Gastroesophageal sphincter (tissue), 4 donors: ENCODE data around the gene SEC14L5. TPM values are rescaled to one million over a fixed set of nuclear protein-coding genes. Genes with fewer than 3 reads are reported as not detected.

Experiments
- ATAC-seq: fragments of 150-250 bp; one replicate; pipeline ENCODE4 v1.9.1; 2016; ENCODE audit warnings: mild to moderate bottlenecking, moderate library complexity
- H3K27ac ChIP-seq, 4 donors: fragments of 200-600 bp; sonication (generic) in 3 of 4; 1 replicate in 3 of 4; 2 replicates in 1 of 4; pipeline ENCODE4 v1.5.1; 2016 to 2019
- H3K27me3 ChIP-seq: fragments of 200-600 bp; sonication (generic); one replicate; pipeline ENCODE4 v1.5.1; 2019
- H3K36me3 ChIP-seq, 2 donors: fragments of 200-600 bp; sonication (generic); one replicate each; pipeline ENCODE4 v1.5.1; 2019; ENCODE audit warnings: control low read depth in 1 of 2
- H3K4me1 ChIP-seq, 3 donors: fragments of 200-600 bp; sonication (generic); 1 replicate in 2 of 3; 2 replicates in 1 of 3; pipeline ENCODE4 v1.5.1; 2016 to 2019; ENCODE audit warnings: control low read depth in 2 of 3
- H3K4me3 ChIP-seq, 2 donors: fragments of 200-600 bp; sonication (generic); one replicate each; pipeline ENCODE4 v1.5.1; 2019; ENCODE audit warnings: mild to moderate bottlenecking in 1 of 2, moderate library complexity in 1 of 2
- H3K9me3 ChIP-seq, 3 donors: fragments of 200-600 bp; sonication (generic); one replicate each; pipeline ENCODE4 v1.5.1; 2017 to 2019; ENCODE audit warnings: control low read depth in 2 of 3
- EP300 ChIP-seq: sonication (generic); formaldehyde crosslinking; IDR thresholded peaks from one replicate; pipeline ENCODE4 v1.6.1; 2017; ENCODE audit warnings: antibody characterized with exemption, mild to moderate bottlenecking
- POLR2A ChIP-seq, 2 donors: fragments of 450-650 bp; IDR thresholded peaks; one replicate each; pipeline ENCODE4 v1.6.1; 2017; ENCODE audit warnings: antibody characterized with exemption in 2 of 2, mild to moderate bottlenecking in 2 of 2, moderate library complexity in 1 of 2
- POLR2AphosphoS5 ChIP-seq: sonication (generic); formaldehyde crosslinking; IDR thresholded peaks from one replicate; pipeline ENCODE4 v1.6.1; 2017; ENCODE audit warnings: antibody characterized with exemption
- WGBS, 2 donors: methylation state at CpG; one replicate each; pipeline ENCODE4 v1.1.5; 2018; ENCODE audit warnings: low coverage in 1 of 2; 5-methylcytosine and 5-hydroxymethylcytosine counted together
- total RNA-seq, 4 donors: library from RNA; depleted of rRNA; stranded (reverse); fragments of >200 nt; gene quantifications; one replicate each; pipeline ENCODE4 v1.1.0, GENCODE V29; 2016
- TF ChIP-seq, protein P1 (sequence below), 4 experiments: fragments of 200-600 bp in 2 of 4; fragments of 450-650 bp in 2 of 4; sonication (generic) in 1 of 4; IDR thresholded peaks; one replicate each; pipeline ENCODE4 v1.5.1; 2017 to 2019; ENCODE audit warnings: antibody characterized with exemption in 4 of 4, mild to moderate bottlenecking in 2 of 4, moderate library complexity in 2 of 4

SEC14L5 gene
- total RNA-seq, 4 donors from 2014 or later: 0.16 to 1.3 (median 0.75) TPM

DNA sequence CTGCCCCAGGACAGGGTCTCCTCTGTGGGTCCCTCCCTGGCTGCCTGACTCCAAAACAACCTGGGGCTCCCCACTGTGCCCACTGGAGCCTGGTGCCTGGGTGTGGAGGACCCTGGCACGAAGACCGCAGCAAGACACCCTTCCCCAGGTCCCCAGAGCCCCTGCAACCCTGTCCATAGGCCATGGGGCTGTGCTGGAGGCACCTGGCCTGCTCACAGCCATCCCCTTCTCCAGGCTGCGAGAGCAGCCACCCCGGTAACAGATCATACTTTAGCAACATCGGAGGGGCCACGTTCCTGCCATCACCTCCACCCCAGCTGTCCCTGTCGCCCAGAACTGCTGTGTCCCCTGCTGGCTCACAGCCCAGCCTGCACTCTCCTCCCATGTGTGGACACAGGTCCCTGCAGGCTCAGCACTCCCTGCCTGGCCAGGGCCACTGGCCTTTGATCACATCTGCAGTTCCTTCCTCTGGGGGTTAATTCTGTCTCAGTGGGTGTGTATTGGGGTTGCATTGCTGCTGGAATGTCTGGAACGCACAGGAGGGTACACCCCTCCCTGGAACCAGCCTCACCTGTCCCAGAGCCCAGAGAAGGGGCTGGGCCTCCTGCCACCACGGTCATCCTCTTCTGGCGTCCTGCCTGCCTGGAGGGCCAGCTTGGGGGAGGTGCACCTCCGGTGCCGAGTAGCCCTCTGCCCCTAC is 33.4 kb upstream of the SEC14L5 start:
- TF ChIP-seq, protein P1, sequence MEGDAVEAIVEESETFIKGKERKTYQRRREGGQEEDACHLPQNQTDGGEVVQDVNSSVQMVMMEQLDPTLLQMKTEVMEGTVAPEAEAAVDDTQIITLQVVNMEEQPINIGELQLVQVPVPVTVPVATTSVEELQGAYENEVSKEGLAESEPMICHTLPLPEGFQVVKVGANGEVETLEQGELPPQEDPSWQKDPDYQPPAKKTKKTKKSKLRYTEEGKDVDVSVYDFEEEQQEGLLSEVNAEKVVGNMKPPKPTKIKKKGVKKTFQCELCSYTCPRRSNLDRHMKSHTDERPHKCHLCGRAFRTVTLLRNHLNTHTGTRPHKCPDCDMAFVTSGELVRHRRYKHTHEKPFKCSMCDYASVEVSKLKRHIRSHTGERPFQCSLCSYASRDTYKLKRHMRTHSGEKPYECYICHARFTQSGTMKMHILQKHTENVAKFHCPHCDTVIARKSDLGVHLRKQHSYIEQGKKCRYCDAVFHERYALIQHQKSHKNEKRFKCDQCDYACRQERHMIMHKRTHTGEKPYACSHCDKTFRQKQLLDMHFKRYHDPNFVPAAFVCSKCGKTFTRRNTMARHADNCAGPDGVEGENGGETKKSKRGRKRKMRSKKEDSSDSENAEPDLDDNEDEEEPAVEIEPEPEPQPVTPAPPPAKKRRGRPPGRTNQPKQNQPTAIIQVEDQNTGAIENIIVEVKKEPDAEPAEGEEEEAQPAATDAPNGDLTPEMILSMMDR (IDR thresholded peaks at IDR 0.05): no peak
- TF ChIP-seq POLR2A (IDR thresholded peaks at IDR 0.05): no peak
- no peak for TF ChIP-seq EP300
- no peak for TF ChIP-seq POLR2AphosphoS5
- Histone ChIP-seq H3K36me3 (no peaks in the 10 kb centered on the region), H3K27ac (peak overlapping the region in 2 of 4 donors; percentile 6 to 43), H3K4me3 (no peak overlapping the region), H3K9me3 (peaks cover 0 to 17% (median 0%) of the 10 kb centered on the region in 3 donors), H3K4me1 (peaks cover 0 to 29% (median 0%) of the 10 kb centered on the region in 3 donors), H3K27me3 (no peaks in the 10 kb centered on the region)
- no peak for ATAC-seq
- 30% methylated on average over 4 of the region's 12 CpGs; no CpG with 5 or more reads in 1 of the 2 donors for WGBS, 2 donors

DNA sequence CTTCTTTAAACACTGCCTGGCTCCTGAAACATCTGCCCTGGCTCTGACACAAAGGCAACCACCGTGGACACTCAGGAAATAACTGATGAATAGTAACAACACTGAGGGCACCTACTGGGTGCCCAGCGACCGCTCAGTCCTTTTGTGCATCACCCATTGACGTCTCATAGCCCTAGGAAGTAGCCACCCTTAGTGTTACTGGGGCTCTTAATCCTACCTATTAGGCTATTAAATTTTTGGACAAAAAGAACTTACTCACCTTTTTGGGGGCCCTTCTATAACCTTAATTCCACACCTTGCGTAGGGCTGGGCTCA is 32.9 kb upstream of the SEC14L5 start:
- Histone ChIP-seq H3K4me1 (peaks cover 0 to 29% (median 0%) of the 10 kb centered on the region in 3 donors), H3K9me3 (peaks cover 0 to 17% (median 0%) of the 10 kb centered on the region in 3 donors), H3K27ac (peak overlapping the region in 1 of 4 donors; percentile 6), H3K27me3 (no peaks in the 10 kb centered on the region), H3K4me3 (no peak overlapping the region), H3K36me3 (peaks cover 0 to under 1% of the 10 kb centered on the region in 2 donors)
- ATAC-seq: no peak
- 70% methylated on average over 5 of the region's 5 CpGs; no CpG with 5 or more reads in 1 of the 2 donors for WGBS, 2 donors
- TF ChIP-seq EP300 (no peak), POLR2A (IDR thresholded peaks at IDR 0.05) (no peak), POLR2AphosphoS5 (no peak)
- TF ChIP-seq, protein P1 (IDR thresholded peaks at IDR 0.05): no peak

DNA sequence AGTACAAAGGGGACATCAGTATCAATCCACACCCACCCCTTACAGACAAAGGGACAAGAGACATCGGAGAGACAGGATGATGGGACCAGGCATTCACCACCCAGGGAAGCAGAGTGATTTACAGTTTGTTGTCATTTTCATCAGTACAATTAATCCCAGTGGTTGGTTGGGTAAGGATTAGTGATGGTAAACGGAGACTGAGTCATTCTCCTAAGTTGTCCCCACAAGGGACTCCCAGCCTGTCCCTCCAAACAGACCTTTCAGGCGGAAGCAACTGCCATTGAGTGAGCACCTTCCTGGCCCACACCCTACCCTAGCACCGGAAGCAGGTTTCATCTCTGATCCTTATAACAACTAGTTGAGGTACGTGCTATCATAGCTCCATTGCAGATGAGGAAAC is 32.3 kb upstream of the SEC14L5 start:
- Histone ChIP-seq H3K4me3 (no peak overlapping the region), H3K36me3 (peaks cover 0 to 6% of the 10 kb centered on the region in 2 donors), H3K27me3 (no peaks in the 10 kb centered on the region), H3K27ac (peak overlapping the region in 1 of 4 donors; percentile 24), H3K9me3 (peaks cover 0 to 17% (median 0%) of the 10 kb centered on the region in 3 donors), H3K4me1 (peaks cover 0 to 29% (median 0%) of the 10 kb centered on the region in 3 donors)
- TF ChIP-seq, protein P1 (IDR thresholded peaks at IDR 0.05): no peak
- TF ChIP-seq EP300: no peak
- no peak for TF ChIP-seq POLR2AphosphoS5
- TF ChIP-seq POLR2A (IDR thresholded peaks at IDR 0.05): no peak
- ATAC-seq: no peak
- WGBS, 2 donors: 79 to 100% methylated on average over 2 to 4 of the region's 5 CpGs

DNA sequence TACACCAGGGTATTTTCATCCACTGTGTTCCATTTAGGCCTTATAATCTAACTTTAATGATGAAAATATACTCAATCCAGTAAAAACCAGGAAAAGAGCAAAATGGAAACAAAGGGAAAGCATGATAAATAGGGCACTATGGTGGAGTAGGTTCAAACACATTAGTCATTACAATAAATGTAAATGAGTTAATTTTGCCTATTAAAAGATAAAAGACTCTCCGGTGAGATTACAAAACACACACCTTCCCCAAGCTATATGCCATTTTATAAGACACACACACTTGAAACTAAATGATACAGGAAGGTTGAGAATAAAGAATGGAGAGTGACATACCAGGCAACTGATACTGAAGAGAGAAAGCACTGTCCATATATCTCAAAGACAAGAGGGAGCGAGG is 31.2 kb upstream of the SEC14L5 start:
- Histone ChIP-seq H3K36me3 (peaks cover 0 to 7% of the 10 kb centered on the region in 2 donors), H3K4me1 (peaks cover 0 to 31% (median 0%) of the 10 kb centered on the region in 3 donors), H3K9me3 (peaks cover 0 to 17% (median 0%) of the 10 kb centered on the region in 3 donors), H3K27ac (no peak overlapping the region), H3K27me3 (no peaks in the 10 kb centered on the region), H3K4me3 (no peak overlapping the region)
- WGBS, 2 donors: 85 to 100% methylated on average over 1 to 2 of the region's 2 CpGs
- TF ChIP-seq POLR2AphosphoS5 (no peak), EP300 (no peak), POLR2A (IDR thresholded peaks at IDR 0.05) (no peak)
- TF ChIP-seq, protein P1 (IDR thresholded peaks at IDR 0.05): no peak
- ATAC-seq: no peak

DNA sequence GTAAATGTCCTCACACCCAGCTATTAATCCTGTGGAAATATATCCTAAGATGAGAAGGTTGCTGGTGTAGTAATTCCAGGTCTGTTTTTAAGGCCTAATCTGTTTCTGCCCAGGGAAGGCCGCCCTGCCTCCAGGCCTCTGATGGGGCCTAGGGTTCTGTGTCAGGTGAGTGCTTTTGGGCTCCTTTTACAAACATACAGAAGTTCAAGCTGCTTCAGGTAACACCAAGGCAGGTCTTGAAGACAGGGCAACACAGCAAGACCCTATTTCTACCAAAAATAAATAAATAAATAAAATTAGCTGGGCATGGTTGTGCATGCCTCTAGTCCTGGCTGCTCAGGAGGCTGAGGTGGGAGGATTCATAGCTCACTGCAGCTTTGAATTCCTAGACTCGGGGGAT is 30.5 kb upstream of the SEC14L5 start:
- Histone ChIP-seq H3K4me1 (peaks cover 0 to 31% (median 0%) of the 10 kb centered on the region in 3 donors), H3K4me3 (no peak overlapping the region), H3K27me3 (no peaks in the 10 kb centered on the region), H3K27ac (no peak overlapping the region), H3K9me3 (peaks cover 0 to 17% (median 0%) of the 10 kb centered on the region in 3 donors), H3K36me3 (peaks cover 0 to 7% of the 10 kb centered on the region in 2 donors)
- WGBS, 2 donors: 100% methylated on average over 1 of the region's 2 CpGs; no CpG with 5 or more reads in 1 of the 2 donors
- no peak for ATAC-seq
- TF ChIP-seq EP300 (no peak), POLR2A (IDR thresholded peaks at IDR 0.05) (no peak), POLR2AphosphoS5 (no peak)
- TF ChIP-seq, protein P1 (IDR thresholded peaks at IDR 0.05): no peak
